GM23338 (cell line): ENCODE data around the gene AQP1. TPM values are rescaled to one million over a fixed set of nuclear protein-coding genes. Genes with fewer than 3 reads are reported as not detected.

Experiments
- ATAC-seq: fragments of 200-7000 bp; cut with Tn5 transposase; 3 replicates; pipeline ENCODE4 v1.9.1; 2020
- DNase-seq: peaks from one replicate; pipeline ENCODE4 v3.0.0-alpha.2; 2015; ENCODE audit warnings: low spot score
- H2AFZ ChIP-seq: fragments of 200-600 bp; sonication (generic); 2 replicates; pipeline ENCODE4 v1.8.0; 2016; ENCODE audit warnings: antibody characterized with exemption, mild to moderate bottlenecking, moderate library complexity
- H3F3A ChIP-seq: fragments of 200-600 bp; sonication (generic); replicated peaks from 2 replicates; pipeline ENCODE4 v1.8.0; 2017; ENCODE audit warnings: antibody characterized with exemption, mixed run types, low read depth
- H3K27ac ChIP-seq: fragments of 200-600 bp; sonication (generic); 2 replicates; pipeline ENCODE4 v1.6.1; 2016; ENCODE audit warnings: low read depth
- H3K27me3 ChIP-seq: fragments of 200-600 bp; sonication (generic); 2 replicates; pipeline ENCODE4 v1.8.0; 2016; ENCODE audit warnings: mild to moderate bottlenecking, mixed run types, moderate library complexity; ENCODE audit not compliant: insufficient read depth
- H3K36me3 ChIP-seq: fragments of 200-600 bp; sonication (generic); 2 replicates; pipeline ENCODE4 v1.8.0; 2016; ENCODE audit warnings: mild to moderate bottlenecking; ENCODE audit not compliant: insufficient read depth
- H3K4me1 ChIP-seq: fragments of 200-600 bp; sonication (generic); 2 replicates; pipeline ENCODE4 v1.8.0; 2016; ENCODE audit warnings: mild to moderate bottlenecking, moderate library complexity; ENCODE audit not compliant: insufficient read depth
- H3K4me2 ChIP-seq: fragments of 200-600 bp; sonication (generic); 2 replicates; pipeline ENCODE4 v1.7.1; 2017; ENCODE audit warnings: mixed run types
- H3K4me3 ChIP-seq: fragments of 200-600 bp; sonication (generic); 2 replicates; pipeline ENCODE4 v1.6.1; 2016; ENCODE audit warnings: mixed run types
- H3K79me2 ChIP-seq: fragments of 200-600 bp; sonication (generic); replicated peaks from 2 replicates; pipeline ENCODE4 v1.8.0; 2017; ENCODE audit warnings: mild to moderate bottlenecking; ENCODE audit not compliant: insufficient read depth
- H3K9me2 ChIP-seq: fragments of 200-600 bp; sonication (generic); 2 replicates; pipeline ENCODE4 v1.8.0; 2017; ENCODE audit not compliant: insufficient read depth
- H4K20me1 ChIP-seq: fragments of 200-600 bp; sonication (generic); replicated peaks from 2 replicates; pipeline ENCODE4 v1.8.0; 2017; ENCODE audit warnings: mild to moderate bottlenecking; ENCODE audit not compliant: insufficient read depth
- H3K27ac Mint-ChIP-seq: 2 replicates; pipeline ENCODE4 v1.8.0; 2020; ENCODE audit warnings: inconsistent platforms, mild to moderate bottlenecking, moderate library complexity, mixed read lengths
- H3K27me3 Mint-ChIP-seq: 3 replicates; pipeline ENCODE4 v1.8.0; 2022; ENCODE audit warnings: low read depth, mild to moderate bottlenecking, moderate library complexity, mixed read lengths, inconsistent platforms; ENCODE audit not compliant: insufficient read depth, poor library complexity
- H3K36me3 Mint-ChIP-seq: 3 replicates; pipeline ENCODE4 v1.8.0; 2021; ENCODE audit warnings: low read depth, mild to moderate bottlenecking, inconsistent platforms, moderate library complexity, mixed read lengths
- H3K4me1 Mint-ChIP-seq: 3 replicates; pipeline ENCODE4 v1.8.0; 2020; ENCODE audit warnings: mild to moderate bottlenecking, inconsistent platforms, mixed read lengths
- H3K4me3 Mint-ChIP-seq: 3 replicates; pipeline ENCODE4 v1.8.0; 2021; ENCODE audit warnings: moderate library complexity, mild to moderate bottlenecking, inconsistent platforms, mixed read lengths
- H3K9me3 Mint-ChIP-seq: 3 replicates; pipeline ENCODE4 v1.8.0; 2020; ENCODE audit warnings: moderate library complexity, mild to moderate bottlenecking, inconsistent platforms, mixed read lengths
- EZH2 ChIP-seq: fragments of 200-600 bp; sonication (generic); IDR thresholded peaks from one replicate; pipeline ENCODE4 v1.8.0; 2017; ENCODE audit warnings: antibody characterized with exemption, mild to moderate bottlenecking, low read depth; ENCODE audit not compliant: unreplicated experiment
- NANOG ChIP-seq: IDR thresholded peaks from 2 replicates; pipeline ENCODE4 v1.6.1; 2016; ENCODE audit warnings: antibody characterized with exemption, borderline replicate concordance
- POLR2AphosphoS5 ChIP-seq: IDR thresholded peaks from 2 replicates; pipeline ENCODE4 v1.6.1; 2016; ENCODE audit warnings: antibody characterized with exemption, low read depth
- STAT1 ChIP-seq: IDR thresholded peaks from one replicate; pipeline ENCODE4 v1.6.1; 2016; ENCODE audit warnings: antibody characterized with exemption; ENCODE audit not compliant: unreplicated experiment
- ZNF114 ChIP-seq: fragments of 250-450 bp; sonication (Bioruptor Pico); IDR thresholded peaks from 2 replicates; pipeline ENCODE4 v1.5.0; 2020; ENCODE audit warnings: mild to moderate bottlenecking, moderate library complexity
- ZNF331 ChIP-seq: fragments of 250-450 bp; sonication (Bioruptor Pico); IDR thresholded peaks from 2 replicates; pipeline ENCODE4 v1.5.0; 2020; ENCODE audit warnings: low read depth, mild to moderate bottlenecking, moderate library complexity
- polyA plus RNA-seq: library from polyadenylated mRNA; unstranded; fragments of >200 nt; fragmentation: Nextera tagmentation; extraction: Ambion mirVana; gene quantifications from 2 replicates; pipeline ENCODE4 v1.2.1, GENCODE V29; 2016
- total RNA-seq: library from RNA; depleted of rRNA; stranded (reverse); fragments of >200 nt; shearing (Covaris generic); gene quantifications from 2 replicates; pipeline ENCODE4 v1.2.3, GENCODE V29; 2014
- TF ChIP-seq, protein P1 (sequence below): IDR thresholded peaks from one replicate; pipeline ENCODE4 v1.6.1; 2018; ENCODE audit warnings: antibody characterized with exemption; ENCODE audit not compliant: unreplicated experiment
- TF ChIP-seq, protein P2 (sequence below), 2 experiments: fragments of 200-600 bp in 1 of 2; sonication (generic) in 1 of 2; conservative IDR thresholded peaks; 2 replicates each; pipeline versions ENCODE4 v1.5.1 to v1.6.1; 2016 to 2017; ENCODE audit warnings: antibody characterized with exemption in 2 of 2, low read depth in 2 of 2, mild to moderate bottlenecking in 2 of 2, moderate library complexity in 1 of 2
- TF ChIP-seq, protein P3 (sequence below): IDR thresholded peaks from 2 replicates; pipeline ENCODE4 v1.6.1; 2016; ENCODE audit warnings: antibody characterized with exemption

Gene AQP1
- total and polyA plus RNA-seq, 2 experiments from 2014 or later: 0.28 TPM; not detected in 1

DNA sequence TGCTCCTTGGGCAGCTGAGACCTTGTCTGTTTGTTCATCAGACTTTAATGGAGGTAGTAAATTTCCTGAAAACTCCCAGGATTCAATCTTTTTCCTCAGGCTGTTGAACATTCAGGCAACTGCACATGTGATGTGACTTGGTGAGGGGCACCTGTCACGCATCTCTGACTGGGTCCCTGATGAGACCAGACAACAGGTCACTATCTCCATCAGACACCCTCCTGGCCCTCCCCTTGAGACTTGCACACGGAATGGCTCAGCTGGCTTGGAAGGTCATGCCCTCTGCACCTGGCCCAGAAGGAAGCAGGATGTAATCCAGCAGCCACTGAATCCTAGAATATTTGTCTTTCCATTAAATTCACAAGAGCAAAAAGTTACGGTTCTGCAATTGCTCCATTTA is 15.9 kb downstream of the AQP1 start (continued):
- TF ChIP-seq, protein P1, sequence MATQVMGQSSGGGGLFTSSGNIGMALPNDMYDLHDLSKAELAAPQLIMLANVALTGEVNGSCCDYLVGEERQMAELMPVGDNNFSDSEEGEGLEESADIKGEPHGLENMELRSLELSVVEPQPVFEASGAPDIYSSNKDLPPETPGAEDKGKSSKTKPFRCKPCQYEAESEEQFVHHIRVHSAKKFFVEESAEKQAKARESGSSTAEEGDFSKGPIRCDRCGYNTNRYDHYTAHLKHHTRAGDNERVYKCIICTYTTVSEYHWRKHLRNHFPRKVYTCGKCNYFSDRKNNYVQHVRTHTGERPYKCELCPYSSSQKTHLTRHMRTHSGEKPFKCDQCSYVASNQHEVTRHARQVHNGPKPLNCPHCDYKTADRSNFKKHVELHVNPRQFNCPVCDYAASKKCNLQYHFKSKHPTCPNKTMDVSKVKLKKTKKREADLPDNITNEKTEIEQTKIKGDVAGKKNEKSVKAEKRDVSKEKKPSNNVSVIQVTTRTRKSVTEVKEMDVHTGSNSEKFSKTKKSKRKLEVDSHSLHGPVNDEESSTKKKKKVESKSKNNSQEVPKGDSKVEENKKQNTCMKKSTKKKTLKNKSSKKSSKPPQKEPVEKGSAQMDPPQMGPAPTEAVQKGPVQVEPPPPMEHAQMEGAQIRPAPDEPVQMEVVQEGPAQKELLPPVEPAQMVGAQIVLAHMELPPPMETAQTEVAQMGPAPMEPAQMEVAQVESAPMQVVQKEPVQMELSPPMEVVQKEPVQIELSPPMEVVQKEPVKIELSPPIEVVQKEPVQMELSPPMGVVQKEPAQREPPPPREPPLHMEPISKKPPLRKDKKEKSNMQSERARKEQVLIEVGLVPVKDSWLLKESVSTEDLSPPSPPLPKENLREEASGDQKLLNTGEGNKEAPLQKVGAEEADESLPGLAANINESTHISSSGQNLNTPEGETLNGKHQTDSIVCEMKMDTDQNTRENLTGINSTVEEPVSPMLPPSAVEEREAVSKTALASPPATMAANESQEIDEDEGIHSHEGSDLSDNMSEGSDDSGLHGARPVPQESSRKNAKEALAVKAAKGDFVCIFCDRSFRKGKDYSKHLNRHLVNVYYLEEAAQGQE: no peak
- no peak for TF ChIP-seq NANOG

DNA sequence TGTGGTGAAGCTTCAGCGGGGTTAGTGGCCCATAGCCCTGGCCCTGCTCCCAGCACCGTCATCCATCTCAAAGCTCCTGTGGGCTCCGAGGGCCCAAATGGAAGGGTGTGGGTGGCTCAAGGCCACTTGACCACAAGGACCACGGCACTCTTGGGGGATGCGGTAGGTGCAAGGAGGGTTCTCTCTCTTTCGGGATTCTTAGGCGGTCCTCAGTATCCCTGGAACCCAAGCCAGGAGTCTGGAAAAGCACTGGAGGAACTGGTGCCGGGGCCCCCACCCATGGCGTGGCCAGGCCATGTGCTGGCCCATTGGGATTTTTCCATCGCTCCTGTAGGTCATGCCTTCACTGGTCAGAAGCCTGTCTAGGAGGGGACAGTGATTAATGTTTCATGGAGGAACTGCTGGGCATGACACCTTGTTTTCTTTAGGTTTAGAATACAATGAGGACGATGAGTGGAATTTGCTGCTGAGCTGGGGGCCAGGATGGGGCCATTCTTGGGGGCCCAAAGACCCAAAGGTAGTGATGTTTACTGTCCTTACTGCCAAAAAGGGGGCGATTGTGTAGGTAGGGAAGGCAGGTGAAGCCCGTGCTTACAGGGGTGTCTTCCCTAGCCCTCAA is 16.7 kb downstream of the AQP1 start:
- Mint-ChIP-seq H3K4me1 (no peaks in the 10 kb centered on the region), H3K4me3 (no peak overlapping the region), H3K27ac (no peak overlapping the region), H3K9me3 (no peaks in the 10 kb centered on the region), H3K36me3 (no peaks in the 10 kb centered on the region), H3K27me3 (peaks cover 6% of the 10 kb centered on the region)
- Histone ChIP-seq H4K20me1 (no peaks in the 10 kb centered on the region), H2AFZ (no peak overlapping the region), H3K9me2 (peaks cover 6% of the 10 kb centered on the region; the same call in 1 of the 2 replicates), H3K36me3 (no peaks in the 10 kb centered on the region), H3K27ac (no peak overlapping the region), H3K79me2 (no peaks in the 10 kb centered on the region), H3K4me2 (no peak overlapping the region), H3F3A (no peaks in the 10 kb centered on the region), H3K4me3 (no peak overlapping the region), H3K27me3 (no peaks in the 10 kb centered on the region), H3K4me1 (no peaks in the 10 kb centered on the region)
- DNase-seq (no peak), ATAC-seq (no peak)
- TF ChIP-seq ZNF114: no peak
- TF ChIP-seq, protein P2, sequence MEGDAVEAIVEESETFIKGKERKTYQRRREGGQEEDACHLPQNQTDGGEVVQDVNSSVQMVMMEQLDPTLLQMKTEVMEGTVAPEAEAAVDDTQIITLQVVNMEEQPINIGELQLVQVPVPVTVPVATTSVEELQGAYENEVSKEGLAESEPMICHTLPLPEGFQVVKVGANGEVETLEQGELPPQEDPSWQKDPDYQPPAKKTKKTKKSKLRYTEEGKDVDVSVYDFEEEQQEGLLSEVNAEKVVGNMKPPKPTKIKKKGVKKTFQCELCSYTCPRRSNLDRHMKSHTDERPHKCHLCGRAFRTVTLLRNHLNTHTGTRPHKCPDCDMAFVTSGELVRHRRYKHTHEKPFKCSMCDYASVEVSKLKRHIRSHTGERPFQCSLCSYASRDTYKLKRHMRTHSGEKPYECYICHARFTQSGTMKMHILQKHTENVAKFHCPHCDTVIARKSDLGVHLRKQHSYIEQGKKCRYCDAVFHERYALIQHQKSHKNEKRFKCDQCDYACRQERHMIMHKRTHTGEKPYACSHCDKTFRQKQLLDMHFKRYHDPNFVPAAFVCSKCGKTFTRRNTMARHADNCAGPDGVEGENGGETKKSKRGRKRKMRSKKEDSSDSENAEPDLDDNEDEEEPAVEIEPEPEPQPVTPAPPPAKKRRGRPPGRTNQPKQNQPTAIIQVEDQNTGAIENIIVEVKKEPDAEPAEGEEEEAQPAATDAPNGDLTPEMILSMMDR (conservative IDR thresholded peaks at IDR 0.05; ENCODE audit: low read depth in 2 of 2): no peak
- no peak for TF ChIP-seq STAT1
- TF ChIP-seq POLR2AphosphoS5: no peak
- TF ChIP-seq, protein P1: no peak
- TF ChIP-seq EZH2: no peak
- no peak for TF ChIP-seq ZNF331 (CRISPR knock-in tag)
- TF ChIP-seq, protein P3, sequence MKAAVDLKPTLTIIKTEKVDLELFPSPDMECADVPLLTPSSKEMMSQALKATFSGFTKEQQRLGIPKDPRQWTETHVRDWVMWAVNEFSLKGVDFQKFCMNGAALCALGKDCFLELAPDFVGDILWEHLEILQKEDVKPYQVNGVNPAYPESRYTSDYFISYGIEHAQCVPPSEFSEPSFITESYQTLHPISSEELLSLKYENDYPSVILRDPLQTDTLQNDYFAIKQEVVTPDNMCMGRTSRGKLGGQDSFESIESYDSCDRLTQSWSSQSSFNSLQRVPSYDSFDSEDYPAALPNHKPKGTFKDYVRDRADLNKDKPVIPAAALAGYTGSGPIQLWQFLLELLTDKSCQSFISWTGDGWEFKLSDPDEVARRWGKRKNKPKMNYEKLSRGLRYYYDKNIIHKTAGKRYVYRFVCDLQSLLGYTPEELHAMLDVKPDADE: no peak
